WERI-Rb-1 (cell line): ENCODE measurements around the gene LCP1.

Source experiments
- DNase-seq: peaks from one replicate; pipeline ENCODE4 v3.0.0-alpha.2; 2020
- H3K27ac ChIP-seq: fragments of 250-450 bp; sonication (Bioruptor Pico); 2 replicates; pipeline ENCODE4 v1.5.1; 2020; ENCODE audit warnings: mild to moderate bottlenecking, moderate library complexity
- H3K27me3 ChIP-seq: fragments of 250-450 bp; sonication (Bioruptor Pico); 2 replicates; pipeline ENCODE4 v1.5.1; 2021; ENCODE audit warnings: mild to moderate bottlenecking, low read depth, moderate library complexity; ENCODE audit not compliant: insufficient read depth, severe bottlenecking
- H3K36me3 ChIP-seq: fragments of 250-450 bp; sonication (Bioruptor Pico); 2 replicates; pipeline ENCODE4 v1.5.1; 2020; ENCODE audit warnings: mild to moderate bottlenecking, moderate library complexity
- H3K4me3 ChIP-seq: 2 replicates; pipeline ENCODE4 v1.5.1; 2011; ENCODE audit warnings: low read depth, mild to moderate bottlenecking, control low read depth, low read length
- H3K9me3 ChIP-seq: fragments of 250-450 bp; sonication (Bioruptor Pico); 2 replicates; pipeline ENCODE4 v1.5.1; 2021; ENCODE audit warnings: mild to moderate bottlenecking, moderate library complexity; ENCODE audit not compliant: severe bottlenecking
- TF ChIP-seq, protein P1 (sequence below): IDR thresholded peaks from 2 replicates; pipeline ENCODE4 v1.5.1; 2011; ENCODE audit warnings: low read depth, mild to moderate bottlenecking, control low read depth, inconsistent platforms, low read length

Gene LCP1

GRCh38 chr13:46103037-46103436 lies 78.9 kb downstream of the LCP1 start:
- H3K27me3 ChIP-seq: no peaks in the 10 kb centered on the region
- TF ChIP-seq, protein P1, sequence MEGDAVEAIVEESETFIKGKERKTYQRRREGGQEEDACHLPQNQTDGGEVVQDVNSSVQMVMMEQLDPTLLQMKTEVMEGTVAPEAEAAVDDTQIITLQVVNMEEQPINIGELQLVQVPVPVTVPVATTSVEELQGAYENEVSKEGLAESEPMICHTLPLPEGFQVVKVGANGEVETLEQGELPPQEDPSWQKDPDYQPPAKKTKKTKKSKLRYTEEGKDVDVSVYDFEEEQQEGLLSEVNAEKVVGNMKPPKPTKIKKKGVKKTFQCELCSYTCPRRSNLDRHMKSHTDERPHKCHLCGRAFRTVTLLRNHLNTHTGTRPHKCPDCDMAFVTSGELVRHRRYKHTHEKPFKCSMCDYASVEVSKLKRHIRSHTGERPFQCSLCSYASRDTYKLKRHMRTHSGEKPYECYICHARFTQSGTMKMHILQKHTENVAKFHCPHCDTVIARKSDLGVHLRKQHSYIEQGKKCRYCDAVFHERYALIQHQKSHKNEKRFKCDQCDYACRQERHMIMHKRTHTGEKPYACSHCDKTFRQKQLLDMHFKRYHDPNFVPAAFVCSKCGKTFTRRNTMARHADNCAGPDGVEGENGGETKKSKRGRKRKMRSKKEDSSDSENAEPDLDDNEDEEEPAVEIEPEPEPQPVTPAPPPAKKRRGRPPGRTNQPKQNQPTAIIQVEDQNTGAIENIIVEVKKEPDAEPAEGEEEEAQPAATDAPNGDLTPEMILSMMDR: no peak
- no peak overlapping the region for H3K4me3 ChIP-seq
- no peak for DNase-seq
- H3K27ac ChIP-seq: no peak overlapping the region
- H3K36me3 ChIP-seq: no peaks in the 10 kb centered on the region
- no peaks in the 10 kb centered on the region for H3K9me3 ChIP-seq

GRCh38 chr13:46102255-46102605 lies 79.7 kb downstream of the LCP1 start:
- Histone ChIP-seq H3K27ac (no peak overlapping the region), H3K9me3 (no peaks in the 10 kb centered on the region), H3K4me3 (no peak overlapping the region), H3K27me3 (no peaks in the 10 kb centered on the region), H3K36me3 (no peaks in the 10 kb centered on the region)
- TF ChIP-seq, protein P1: no peak
- DNase-seq: no peak

- no peak overlapping the region for H3K27ac ChIP-seq
- no peaks in the 10 kb centered on the region for H3K9me3 ChIP-seq
- TF ChIP-seq, protein P1: no peak
- H3K4me3 ChIP-seq: no peak overlapping the region
- no peaks in the 10 kb centered on the region for H3K27me3 ChIP-seq
- H3K36me3 ChIP-seq: no peaks in the 10 kb centered on the region
- no peak for DNase-seq
Measured at GRCh38 chr13:46101484-46102254, 80.3 kb downstream of the LCP1 start.

GRCh38 chr13:46101002-46101401 lies 81.0 kb downstream of the LCP1 start:
- H3K27me3 ChIP-seq: no peaks in the 10 kb centered on the region
- DNase-seq: no peak
- H3K27ac ChIP-seq: no peak overlapping the region
- no peaks in the 10 kb centered on the region for H3K9me3 ChIP-seq
- TF ChIP-seq, protein P1: no peak
- H3K4me3 ChIP-seq: no peak overlapping the region
- no peaks in the 10 kb centered on the region for H3K36me3 ChIP-seq

GRCh38 chr13:46100191-46100815 lies 81.7 kb downstream of the LCP1 start:
- no peak overlapping the region for H3K27ac ChIP-seq
- H3K9me3 ChIP-seq: no peaks in the 10 kb centered on the region

More at GRCh38 chr13:46100191-46100815, 81.7 kb downstream of the LCP1 start:
- TF ChIP-seq, protein P1: no peak
- Histone ChIP-seq H3K4me3 (no peak overlapping the region), H3K36me3 (no peaks in the 10 kb centered on the region), H3K27me3 (no peaks in the 10 kb centered on the region)
- DNase-seq: no peak
